Measurements from ENCODE around the gene LSM14A. TPM values are rescaled to one million over a fixed set of nuclear protein-coding genes. Genes with fewer than 3 reads are reported as not detected.

Gene LSM14A
- total and polyA plus RNA-seq, 2 of the 13 experiments (the other 11 are each of a cell fraction or from before 2014, with no cell fraction given), result 77.0 to 83.6 TPM

DNA sequence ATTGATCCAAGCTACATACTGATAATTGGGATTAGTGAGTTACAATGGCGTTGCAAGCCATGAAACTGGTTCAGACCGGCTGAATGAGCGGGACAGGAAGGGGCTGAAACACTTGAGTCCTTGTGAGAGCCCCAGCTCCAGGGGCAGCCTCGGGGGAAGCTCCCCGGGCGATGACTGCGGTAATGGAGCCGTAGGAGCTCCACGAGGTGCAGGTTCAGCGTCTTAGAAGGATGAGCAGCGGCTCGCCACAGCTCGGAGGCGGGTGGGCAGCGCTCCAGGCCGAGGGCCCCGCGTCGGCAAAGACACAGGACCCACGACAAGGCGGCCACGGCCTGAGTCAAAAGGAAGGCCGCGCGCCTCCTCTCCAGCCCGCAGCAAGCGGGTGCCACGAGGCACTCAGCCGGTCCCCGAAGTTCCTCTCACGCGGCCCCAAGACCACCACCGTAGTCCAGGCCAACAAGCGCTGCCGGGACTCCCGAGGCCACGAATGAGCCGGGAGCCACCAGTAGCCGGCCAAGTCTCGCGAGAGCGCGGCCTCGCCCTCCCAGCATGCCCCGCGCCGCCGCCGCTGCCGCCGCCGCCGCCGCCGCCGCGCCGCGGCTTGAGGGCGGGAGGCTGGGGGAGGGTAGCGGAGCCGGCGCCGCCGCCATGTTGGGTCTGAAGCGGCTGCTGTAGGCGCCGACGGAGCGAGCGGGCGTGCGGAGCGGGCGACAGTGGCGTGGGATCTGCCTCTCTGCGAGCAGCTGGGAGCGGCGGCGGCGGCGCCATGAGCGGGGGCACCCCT, at the start of gene LSM14A (continued):
- TF ChIP-seq, protein P1, sequence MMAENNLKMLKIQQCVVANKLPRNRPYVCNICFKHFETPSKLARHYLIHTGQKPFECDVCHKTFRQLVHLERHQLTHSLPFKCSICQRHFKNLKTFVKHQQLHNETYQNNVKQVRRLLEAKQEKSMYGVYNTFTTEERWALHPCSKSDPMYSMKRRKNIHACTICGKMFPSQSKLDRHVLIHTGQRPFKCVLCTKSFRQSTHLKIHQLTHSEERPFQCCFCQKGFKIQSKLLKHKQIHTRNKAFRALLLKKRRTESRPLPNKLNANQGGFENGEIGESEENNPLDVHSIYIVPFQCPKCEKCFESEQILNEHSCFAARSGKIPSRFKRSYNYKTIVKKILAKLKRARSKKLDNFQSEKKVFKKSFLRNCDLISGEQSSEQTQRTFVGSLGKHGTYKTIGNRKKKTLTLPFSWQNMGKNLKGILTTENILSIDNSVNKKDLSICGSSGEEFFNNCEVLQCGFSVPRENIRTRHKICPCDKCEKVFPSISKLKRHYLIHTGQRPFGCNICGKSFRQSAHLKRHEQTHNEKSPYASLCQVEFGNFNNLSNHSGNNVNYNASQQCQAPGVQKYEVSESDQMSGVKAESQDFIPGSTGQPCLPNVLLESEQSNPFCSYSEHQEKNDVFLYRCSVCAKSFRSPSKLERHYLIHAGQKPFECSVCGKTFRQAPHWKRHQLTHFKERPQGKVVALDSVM (CRISPR knock-in tag; IDR thresholded peaks at IDR 0.05), result peak; percentile 42; the same call in 1 of the 2 replicates
- TF ChIP-seq POGZ (CRISPR knock-in tag; IDR thresholded peaks at IDR 0.05) (no peak), ZNF17 (CRISPR knock-in tag; IDR thresholded peaks at IDR 0.05) (no peak), ZNF766 (CRISPR knock-in tag; IDR thresholded peaks at IDR 0.05; ENCODE audit: borderline replicate concordance) (peak; percentile 35; the same call in 1 of the 2 replicates), GATAD1 (CRISPR knock-in tag; IDR thresholded peaks at IDR 0.05) (peak; percentile 78), TBP (CRISPR knock-in tag; IDR thresholded peaks at IDR 0.05) (no peak), RFXAP (CRISPR knock-in tag; IDR thresholded peaks at IDR 0.05; ENCODE audit: borderline replicate concordance) (peak; percentile 65; the same call in 1 of the 2 replicates), ZNF792 (CRISPR knock-in tag; IDR thresholded peaks at IDR 0.05) (peak; percentile 13; the same call in 1 of the 2 replicates), AKAP8 (CRISPR knock-in tag; IDR thresholded peaks at IDR 0.05) (no peak), PHF20 (CRISPR knock-in tag; IDR thresholded peaks at IDR 0.05) (peak; percentile 79), POLR2A (IDR thresholded peaks at IDR 0.05; ENCODE audit: insufficient read depth in 1 of 2, low read depth in 2 of 2, low read length in 2 of 2) (peak; percentile 90 to 94), ZMAT3 (CRISPR knock-in tag; conservative IDR thresholded peaks at IDR 0.05) (no peak), CEBPB (IDR thresholded peaks at IDR 0.05; ENCODE audit: borderline replicate concordance, low read depth, low read length) (no peak)
- TF ChIP-seq, protein P2, sequence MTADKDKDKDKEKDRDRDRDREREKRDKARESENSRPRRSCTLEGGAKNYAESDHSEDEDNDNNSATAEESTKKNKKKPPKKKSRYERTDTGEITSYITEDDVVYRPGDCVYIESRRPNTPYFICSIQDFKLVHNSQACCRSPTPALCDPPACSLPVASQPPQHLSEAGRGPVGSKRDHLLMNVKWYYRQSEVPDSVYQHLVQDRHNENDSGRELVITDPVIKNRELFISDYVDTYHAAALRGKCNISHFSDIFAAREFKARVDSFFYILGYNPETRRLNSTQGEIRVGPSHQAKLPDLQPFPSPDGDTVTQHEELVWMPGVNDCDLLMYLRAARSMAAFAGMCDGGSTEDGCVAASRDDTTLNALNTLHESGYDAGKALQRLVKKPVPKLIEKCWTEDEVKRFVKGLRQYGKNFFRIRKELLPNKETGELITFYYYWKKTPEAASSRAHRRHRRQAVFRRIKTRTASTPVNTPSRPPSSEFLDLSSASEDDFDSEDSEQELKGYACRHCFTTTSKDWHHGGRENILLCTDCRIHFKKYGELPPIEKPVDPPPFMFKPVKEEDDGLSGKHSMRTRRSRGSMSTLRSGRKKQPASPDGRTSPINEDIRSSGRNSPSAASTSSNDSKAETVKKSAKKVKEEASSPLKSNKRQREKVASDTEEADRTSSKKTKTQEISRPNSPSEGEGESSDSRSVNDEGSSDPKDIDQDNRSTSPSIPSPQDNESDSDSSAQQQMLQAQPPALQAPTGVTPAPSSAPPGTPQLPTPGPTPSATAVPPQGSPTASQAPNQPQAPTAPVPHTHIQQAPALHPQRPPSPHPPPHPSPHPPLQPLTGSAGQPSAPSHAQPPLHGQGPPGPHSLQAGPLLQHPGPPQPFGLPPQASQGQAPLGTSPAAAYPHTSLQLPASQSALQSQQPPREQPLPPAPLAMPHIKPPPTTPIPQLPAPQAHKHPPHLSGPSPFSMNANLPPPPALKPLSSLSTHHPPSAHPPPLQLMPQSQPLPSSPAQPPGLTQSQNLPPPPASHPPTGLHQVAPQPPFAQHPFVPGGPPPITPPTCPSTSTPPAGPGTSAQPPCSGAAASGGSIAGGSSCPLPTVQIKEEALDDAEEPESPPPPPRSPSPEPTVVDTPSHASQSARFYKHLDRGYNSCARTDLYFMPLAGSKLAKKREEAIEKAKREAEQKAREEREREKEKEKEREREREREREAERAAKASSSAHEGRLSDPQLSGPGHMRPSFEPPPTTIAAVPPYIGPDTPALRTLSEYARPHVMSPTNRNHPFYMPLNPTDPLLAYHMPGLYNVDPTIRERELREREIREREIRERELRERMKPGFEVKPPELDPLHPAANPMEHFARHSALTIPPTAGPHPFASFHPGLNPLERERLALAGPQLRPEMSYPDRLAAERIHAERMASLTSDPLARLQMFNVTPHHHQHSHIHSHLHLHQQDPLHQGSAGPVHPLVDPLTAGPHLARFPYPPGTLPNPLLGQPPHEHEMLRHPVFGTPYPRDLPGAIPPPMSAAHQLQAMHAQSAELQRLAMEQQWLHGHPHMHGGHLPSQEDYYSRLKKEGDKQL (CRISPR knock-in tag; IDR thresholded peaks at IDR 0.05; ENCODE audit: low read depth), result no peak
- TF ChIP-seq, protein P3, sequence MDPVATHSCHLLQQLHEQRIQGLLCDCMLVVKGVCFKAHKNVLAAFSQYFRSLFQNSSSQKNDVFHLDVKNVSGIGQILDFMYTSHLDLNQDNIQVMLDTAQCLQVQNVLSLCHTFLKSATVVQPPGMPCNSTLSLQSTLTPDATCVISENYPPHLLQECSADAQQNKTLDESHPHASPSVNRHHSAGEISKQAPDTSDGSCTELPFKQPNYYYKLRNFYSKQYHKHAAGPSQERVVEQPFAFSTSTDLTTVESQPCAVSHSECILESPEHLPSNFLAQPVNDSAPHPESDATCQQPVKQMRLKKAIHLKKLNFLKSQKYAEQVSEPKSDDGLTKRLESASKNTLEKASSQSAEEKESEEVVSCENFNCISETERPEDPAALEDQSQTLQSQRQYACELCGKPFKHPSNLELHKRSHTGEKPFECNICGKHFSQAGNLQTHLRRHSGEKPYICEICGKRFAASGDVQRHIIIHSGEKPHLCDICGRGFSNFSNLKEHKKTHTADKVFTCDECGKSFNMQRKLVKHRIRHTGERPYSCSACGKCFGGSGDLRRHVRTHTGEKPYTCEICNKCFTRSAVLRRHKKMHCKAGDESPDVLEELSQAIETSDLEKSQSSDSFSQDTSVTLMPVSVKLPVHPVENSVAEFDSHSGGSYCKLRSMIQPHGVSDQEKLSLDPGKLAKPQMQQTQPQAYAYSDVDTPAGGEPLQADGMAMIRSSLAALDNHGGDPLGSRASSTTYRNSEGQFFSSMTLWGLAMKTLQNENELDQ (CRISPR knock-in tag; IDR thresholded peaks at IDR 0.05; ENCODE audit: borderline replicate concordance), result no peak
- TF ChIP-seq, protein P4, sequence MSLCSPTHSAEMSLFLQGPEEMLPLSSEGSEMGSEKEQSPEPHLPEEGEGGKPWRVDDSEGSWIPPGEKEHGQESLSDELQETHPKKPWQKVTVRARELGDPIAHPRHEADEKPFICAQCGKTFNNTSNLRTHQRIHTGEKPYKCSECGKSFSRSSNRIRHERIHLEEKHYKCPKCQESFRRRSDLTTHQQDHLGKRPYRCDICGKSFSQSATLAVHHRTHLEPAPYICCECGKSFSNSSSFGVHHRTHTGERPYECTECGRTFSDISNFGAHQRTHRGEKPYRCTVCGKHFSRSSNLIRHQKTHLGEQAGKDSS (CRISPR knock-in tag; IDR thresholded peaks at IDR 0.05; ENCODE audit: borderline replicate concordance, low read depth), result no peak
- TF ChIP-seq, protein P5, sequence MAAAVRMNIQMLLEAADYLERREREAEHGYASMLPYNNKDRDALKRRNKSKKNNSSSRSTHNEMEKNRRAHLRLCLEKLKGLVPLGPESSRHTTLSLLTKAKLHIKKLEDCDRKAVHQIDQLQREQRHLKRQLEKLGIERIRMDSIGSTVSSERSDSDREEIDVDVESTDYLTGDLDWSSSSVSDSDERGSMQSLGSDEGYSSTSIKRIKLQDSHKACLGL (CRISPR knock-in tag; IDR thresholded peaks at IDR 0.05), result peak; percentile 59; the same call in 1 of the 2 replicates
